H7 (cell line): ENCODE data around the gene ZBED2. TPM values are rescaled to one million over a fixed set of nuclear protein-coding genes. Genes with fewer than 3 reads are reported as not detected.
"Not testable (repeated sequence)": the region's sequence is repeated elsewhere in the genome, so short reads cannot be mapped to it uniquely, and the experiment has no call there.

Source experiments
- DNase-seq: peaks from one replicate; pipeline ENCODE4 v3.0.0; 2012
- H3K27me3 ChIP-seq: 2 replicates; pipeline ENCODE4 v1.6.0; 2011; ENCODE audit warnings: mild to moderate bottlenecking, low read length; ENCODE audit not compliant: control insufficient read depth, insufficient read depth
- H3K36me3 ChIP-seq: replicated peaks from 2 replicates; pipeline ENCODE4 v1.5.1; 2011; ENCODE audit warnings: low read length; ENCODE audit not compliant: control insufficient read depth, insufficient read depth
- H3K4me3 ChIP-seq: 2 replicates; pipeline ENCODE4 v1.5.1; 2011; ENCODE audit warnings: low read depth, mild to moderate bottlenecking, control low read depth, low read length, moderate library complexity; ENCODE audit not compliant: insufficient read depth
- total RNA-seq: library from RNA; depleted of rRNA; stranded (reverse); fragments of >200 nt; shearing (Covaris generic); gene quantifications from 2 replicates; pipeline ENCODE4 v1.2.3, GENCODE V29; 2014; rRNA removed

ZBED2 gene
- total RNA-seq, 1 experiment from 2014 or later: not detected

DNA sequence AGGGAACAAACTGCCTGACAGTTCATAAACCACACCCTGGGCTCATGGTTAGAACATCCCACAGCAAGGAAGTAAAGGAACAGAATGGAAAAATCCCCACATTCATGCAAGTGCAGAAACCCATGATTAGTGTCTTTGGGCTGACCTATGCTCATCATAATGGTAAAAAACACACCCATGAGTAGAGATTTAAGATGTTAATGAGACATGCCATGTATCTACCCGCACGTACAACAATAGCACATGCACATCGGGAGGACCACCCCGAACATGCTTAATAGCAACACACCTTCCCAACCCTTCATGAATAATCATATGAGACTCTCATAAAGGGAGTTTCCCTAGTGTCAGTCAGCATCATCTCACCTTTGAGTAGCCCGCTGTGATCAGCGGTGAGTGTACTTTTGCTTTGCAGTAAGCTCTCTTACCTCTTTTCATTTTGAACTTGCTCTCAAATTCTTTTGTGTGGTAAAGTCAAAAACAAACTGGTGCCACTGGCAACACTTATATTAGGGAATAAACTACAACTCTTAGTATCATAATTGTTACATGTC, 23.2 kb downstream of the ZBED2 start:
- Histone ChIP-seq H3K4me3 (no peak overlapping the region), H3K36me3 (no peaks in the 10 kb centered on the region), H3K27me3 (no peaks in the 10 kb centered on the region)
- no peak for DNase-seq

DNA sequence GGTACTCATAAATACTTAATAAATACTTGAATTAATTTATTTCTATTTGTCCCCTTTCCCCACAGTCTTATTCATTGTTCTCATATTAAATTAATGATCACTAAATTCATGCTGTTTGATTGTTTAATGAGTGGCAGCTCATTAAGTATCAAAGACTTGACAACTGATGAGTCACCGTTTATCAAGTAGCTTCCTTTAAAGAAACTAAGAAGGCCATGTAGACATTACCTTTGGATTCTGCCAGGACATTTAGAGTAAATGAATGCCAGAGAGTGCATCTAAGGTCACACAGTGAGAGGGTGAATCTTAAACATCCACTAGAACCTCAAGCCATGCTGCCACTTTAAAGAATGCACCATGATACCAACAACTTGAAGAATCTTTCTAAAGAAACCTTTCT, 23.9 kb downstream of the ZBED2 start:
- no peak for DNase-seq
- Histone ChIP-seq H3K27me3 (no peaks in the 10 kb centered on the region), H3K36me3 (no peaks in the 10 kb centered on the region), H3K4me3 (no peak overlapping the region)

DNA sequence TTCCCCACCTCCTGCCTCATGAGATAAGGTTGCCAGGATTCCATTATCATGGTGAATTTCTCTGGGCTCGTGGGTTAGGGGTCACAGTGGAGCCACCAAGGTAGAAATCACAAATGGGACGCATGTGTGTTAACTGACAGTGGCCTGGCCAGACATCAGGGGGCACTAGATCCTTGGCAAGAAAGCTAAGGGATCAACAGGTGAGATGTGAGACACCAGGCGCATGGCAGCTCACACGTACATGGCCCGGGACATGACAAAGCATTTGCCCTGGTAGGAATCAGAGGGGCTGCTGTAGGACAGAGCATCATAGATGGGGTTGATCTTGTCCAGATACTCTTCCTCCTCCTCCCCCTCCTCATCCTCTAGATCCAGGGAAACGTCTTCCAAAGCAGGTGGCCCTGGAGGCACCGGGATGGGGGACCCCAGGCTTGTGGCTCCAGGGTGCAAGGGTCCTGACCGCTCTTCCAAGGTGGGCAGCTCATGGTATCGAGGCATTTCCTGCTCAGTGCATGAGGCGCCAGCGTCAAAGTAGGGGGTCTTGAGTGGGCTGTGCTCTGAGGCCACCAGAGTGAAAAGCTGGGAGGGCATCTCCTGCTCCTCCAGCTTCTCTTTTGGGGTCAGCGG, 24.6 kb downstream of the ZBED2 start:
- Histone ChIP-seq H3K36me3 (no peaks in the 10 kb centered on the region), H3K27me3 (no peaks in the 10 kb centered on the region), H3K4me3 (no peak overlapping the region)
- DNase-seq: no peak

DNA sequence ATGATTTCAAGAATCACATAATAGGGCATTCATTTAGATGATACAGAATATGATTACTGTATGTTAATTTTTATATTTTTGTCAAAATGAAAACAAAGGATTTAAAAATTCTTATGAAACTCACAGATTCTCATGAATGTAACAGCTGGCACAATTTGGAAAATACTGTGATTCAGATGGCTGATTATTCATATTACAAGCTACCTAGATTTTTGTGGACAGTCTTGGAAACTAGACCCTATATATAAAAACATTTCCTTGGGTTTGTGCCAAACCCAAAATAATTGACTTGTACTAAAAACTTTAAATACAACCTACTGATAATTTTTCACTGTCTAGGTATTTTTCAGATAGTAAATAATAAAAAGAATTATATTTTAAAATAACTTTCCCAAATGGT, 26.2 kb downstream of the ZBED2 start:
- no peaks in the 10 kb centered on the region for H3K36me3 ChIP-seq
- DNase-seq: no peak
- no peak overlapping the region for H3K4me3 ChIP-seq
- H3K27me3 ChIP-seq: no peaks in the 10 kb centered on the region

DNA sequence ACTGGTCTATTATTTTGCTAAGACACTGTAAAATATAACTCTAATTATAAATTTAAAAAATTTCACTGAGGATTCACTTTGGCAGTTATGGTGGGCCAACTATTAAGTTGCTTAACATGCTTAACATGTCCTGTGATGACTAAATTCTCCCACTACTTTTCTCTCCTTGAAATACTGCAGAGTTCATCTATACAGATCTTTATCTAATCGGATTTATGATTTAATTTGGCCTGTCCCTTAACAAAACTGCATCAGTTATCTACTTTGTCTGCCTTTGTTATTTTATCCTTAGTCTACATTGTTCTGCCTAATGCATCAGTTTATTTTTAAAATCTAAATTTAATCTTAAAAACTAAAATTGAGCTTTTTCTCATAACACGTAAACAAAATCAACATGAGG, 26.8 kb downstream of the ZBED2 start:
- no peak overlapping the region for H3K4me3 ChIP-seq
- no peaks in the 10 kb centered on the region for H3K27me3 ChIP-seq
- H3K36me3 ChIP-seq: no peaks in the 10 kb centered on the region
- no peak for DNase-seq

DNA sequence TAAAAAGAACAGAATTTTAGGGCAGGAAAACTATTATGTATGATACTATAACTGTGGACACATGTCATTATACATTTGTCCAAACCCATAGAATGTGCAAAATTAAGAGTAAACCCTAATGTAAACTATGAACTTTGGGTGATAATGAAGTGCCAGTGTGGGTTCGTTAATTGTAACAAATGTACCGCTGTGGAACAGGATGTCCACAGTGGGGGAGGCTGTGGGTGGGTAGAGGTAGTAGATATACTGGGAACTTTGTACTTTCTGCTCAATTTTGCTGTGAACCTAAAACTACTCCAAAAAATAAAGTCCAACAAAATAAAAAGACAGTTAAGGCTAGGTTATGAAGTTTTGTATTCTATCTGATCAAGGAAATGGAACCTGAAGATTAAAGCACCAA, 28.3 kb downstream of the ZBED2 start:
- Histone ChIP-seq H3K27me3 (no peaks in the 10 kb centered on the region), H3K36me3 (no peaks in the 10 kb centered on the region), H3K4me3 (no peak overlapping the region)
- no peak for DNase-seq

DNA sequence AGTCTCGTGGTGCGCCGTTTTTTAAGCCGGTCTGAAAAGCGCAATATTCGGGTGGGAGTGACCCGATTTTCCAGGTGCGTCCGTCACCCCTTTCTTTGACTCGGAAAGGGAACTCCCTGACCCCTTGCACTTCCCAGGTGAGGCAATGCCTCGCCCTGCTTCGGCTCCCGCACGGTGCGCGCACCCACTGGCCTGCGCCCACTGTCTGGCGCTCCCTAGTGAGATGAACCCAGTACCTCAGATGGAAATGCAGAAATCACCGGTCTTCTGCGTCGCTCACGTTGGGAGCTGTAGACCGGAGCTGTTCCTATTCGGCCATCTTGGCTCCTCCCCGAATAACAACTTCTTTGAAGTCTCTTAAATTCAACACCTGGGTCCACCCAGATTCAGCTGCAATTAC, 33.2 kb downstream of the ZBED2 start:
- not testable (repeated sequence) for DNase-seq, H3K36me3 ChIP-seq, H3K27me3 ChIP-seq, H3K4me3 ChIP-seq

DNA sequence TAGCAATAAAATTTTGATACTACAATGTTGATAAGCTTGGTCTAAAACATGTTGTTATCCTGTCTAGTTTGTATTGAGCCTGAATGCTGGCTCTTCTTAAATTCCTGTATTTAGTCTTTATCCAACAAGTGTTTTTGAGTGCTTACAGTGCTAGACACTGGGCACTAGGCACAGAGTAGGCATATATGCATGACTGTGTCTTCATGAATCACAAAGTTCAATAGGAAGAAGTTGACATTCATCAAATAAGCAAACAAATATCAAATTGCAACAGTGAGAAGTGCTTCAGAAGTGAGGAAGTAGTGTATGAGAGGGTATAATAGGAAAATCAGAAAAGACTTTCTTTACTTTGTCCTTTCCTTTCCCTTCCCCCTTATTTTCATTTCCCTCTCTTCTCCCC, 46.4 kb downstream of the ZBED2 start:
- Histone ChIP-seq H3K36me3 (no peaks in the 10 kb centered on the region), H3K27me3 (no peaks in the 10 kb centered on the region), H3K4me3 (no peak overlapping the region)
- no peak for DNase-seq

DNA sequence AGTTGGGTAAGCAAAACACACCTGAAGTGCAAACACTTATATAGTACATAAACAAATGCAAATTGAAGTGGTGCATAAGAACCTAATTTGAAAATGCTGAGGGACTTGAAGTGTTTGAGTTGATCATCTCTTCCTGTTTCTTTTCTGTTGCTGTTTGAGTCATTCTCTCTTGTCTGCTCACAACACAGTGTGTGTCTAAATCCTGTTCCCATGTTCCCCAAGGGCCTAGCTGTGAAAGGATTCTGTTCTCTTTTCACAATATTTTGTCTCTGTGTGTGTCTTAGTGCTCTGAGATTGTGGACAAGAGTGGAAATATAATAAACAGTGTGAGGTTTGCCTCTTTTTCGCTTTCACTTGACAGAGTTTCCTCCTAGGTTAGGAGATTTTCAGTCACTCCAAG, 47.1 kb downstream of the ZBED2 start:
- no peak for DNase-seq
- Histone ChIP-seq H3K27me3 (no peaks in the 10 kb centered on the region), H3K4me3 (no peak overlapping the region), H3K36me3 (no peaks in the 10 kb centered on the region)

DNA sequence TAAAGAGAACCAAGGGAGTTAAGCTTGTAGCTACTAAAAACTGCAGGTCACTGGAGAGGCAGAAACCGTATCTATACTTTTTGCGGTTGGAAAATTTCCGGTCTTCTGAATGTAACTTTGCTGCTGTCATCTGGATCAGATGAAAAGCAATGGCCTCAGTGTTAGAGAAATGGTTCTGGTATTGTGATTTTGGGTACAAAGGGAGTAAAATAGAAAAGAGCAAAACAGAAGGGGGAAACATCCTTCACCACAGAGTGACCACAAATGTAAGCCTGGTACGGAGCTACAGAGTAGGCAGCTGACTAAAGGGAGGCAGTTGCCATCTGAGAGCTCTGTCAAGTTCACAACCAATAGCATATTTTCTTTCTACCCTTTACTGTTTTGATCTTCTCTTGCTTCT, 47.5 kb downstream of the ZBED2 start:
- Histone ChIP-seq H3K27me3 (no peaks in the 10 kb centered on the region), H3K4me3 (no peak overlapping the region), H3K36me3 (no peaks in the 10 kb centered on the region)
- no peak for DNase-seq

DNA sequence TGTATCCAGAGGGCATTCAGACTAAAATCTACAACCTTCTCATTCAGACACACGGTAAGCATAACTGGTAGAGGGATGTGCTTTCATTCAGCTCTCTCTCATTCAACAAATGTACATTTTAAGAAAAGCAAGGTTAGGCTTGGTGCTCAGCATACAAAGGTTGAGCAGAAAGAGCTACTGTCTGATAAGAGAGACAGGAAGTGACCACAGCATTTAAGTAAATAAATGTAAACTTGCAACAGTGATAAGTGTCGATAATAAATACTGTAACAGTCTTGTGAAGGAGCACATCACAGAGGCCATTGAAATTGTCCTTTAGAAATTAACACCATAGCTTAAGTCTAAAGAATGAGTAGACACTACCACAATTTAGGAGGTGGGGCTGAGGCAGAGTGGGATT, 49.8 kb downstream of the ZBED2 start:
- H3K36me3 ChIP-seq: no peaks in the 10 kb centered on the region
- no peak for DNase-seq
- no peaks in the 10 kb centered on the region for H3K27me3 ChIP-seq
- no peak overlapping the region for H3K4me3 ChIP-seq

Other genes with a start within 250 kb of the ZBED2 start
- gene CD96, start 53.1 kb downstream of the ZBED2 start, total RNA-seq: not detected in 2 replicates
- gene PLCXD2, start 79.3 kb upstream of the ZBED2 start, total RNA-seq: 1.00 and 3.4 TPM in 2 replicates